GM23338 (cell line): Measurements from ENCODE around the gene TRHDE. TPM values are rescaled to one million over a fixed set of nuclear protein-coding genes. Genes with fewer than 3 reads are reported as not detected.

Experiments
- ATAC-seq: fragments of 200-7000 bp; cut with Tn5 transposase; 3 replicates; pipeline ENCODE4 v1.9.1; 2020
- DNase-seq: peaks from one replicate; pipeline ENCODE4 v3.0.0-alpha.2; 2015; ENCODE audit warnings: low spot score
- H2AFZ ChIP-seq: fragments of 200-600 bp; sonication (generic); 2 replicates; pipeline ENCODE4 v1.8.0; 2016; ENCODE audit warnings: antibody characterized with exemption, mild to moderate bottlenecking, moderate library complexity
- H3F3A ChIP-seq: fragments of 200-600 bp; sonication (generic); replicated peaks from 2 replicates; pipeline ENCODE4 v1.8.0; 2017; ENCODE audit warnings: antibody characterized with exemption, mixed run types, low read depth
- H3K27ac ChIP-seq: fragments of 200-600 bp; sonication (generic); 2 replicates; pipeline ENCODE4 v1.6.1; 2016; ENCODE audit warnings: low read depth
- H3K27me3 ChIP-seq: fragments of 200-600 bp; sonication (generic); 2 replicates; pipeline ENCODE4 v1.8.0; 2016; ENCODE audit warnings: mild to moderate bottlenecking, mixed run types, moderate library complexity; ENCODE audit not compliant: insufficient read depth
- H3K36me3 ChIP-seq: fragments of 200-600 bp; sonication (generic); 2 replicates; pipeline ENCODE4 v1.8.0; 2016; ENCODE audit warnings: mild to moderate bottlenecking; ENCODE audit not compliant: insufficient read depth
- H3K4me1 ChIP-seq: fragments of 200-600 bp; sonication (generic); 2 replicates; pipeline ENCODE4 v1.8.0; 2016; ENCODE audit warnings: mild to moderate bottlenecking, moderate library complexity; ENCODE audit not compliant: insufficient read depth
- H3K4me2 ChIP-seq: fragments of 200-600 bp; sonication (generic); 2 replicates; pipeline ENCODE4 v1.7.1; 2017; ENCODE audit warnings: mixed run types
- H3K4me3 ChIP-seq: fragments of 200-600 bp; sonication (generic); 2 replicates; pipeline ENCODE4 v1.6.1; 2016; ENCODE audit warnings: mixed run types
- H3K79me2 ChIP-seq: fragments of 200-600 bp; sonication (generic); replicated peaks from 2 replicates; pipeline ENCODE4 v1.8.0; 2017; ENCODE audit warnings: mild to moderate bottlenecking; ENCODE audit not compliant: insufficient read depth
- H3K9me2 ChIP-seq: fragments of 200-600 bp; sonication (generic); 2 replicates; pipeline ENCODE4 v1.8.0; 2017; ENCODE audit not compliant: insufficient read depth
- H4K20me1 ChIP-seq: fragments of 200-600 bp; sonication (generic); replicated peaks from 2 replicates; pipeline ENCODE4 v1.8.0; 2017; ENCODE audit warnings: mild to moderate bottlenecking; ENCODE audit not compliant: insufficient read depth
- H3K27ac Mint-ChIP-seq: 2 replicates; pipeline ENCODE4 v1.8.0; 2020; ENCODE audit warnings: inconsistent platforms, mild to moderate bottlenecking, moderate library complexity, mixed read lengths
- H3K27me3 Mint-ChIP-seq: 3 replicates; pipeline ENCODE4 v1.8.0; 2022; ENCODE audit warnings: low read depth, mild to moderate bottlenecking, moderate library complexity, mixed read lengths, inconsistent platforms; ENCODE audit not compliant: insufficient read depth, poor library complexity
- H3K36me3 Mint-ChIP-seq: 3 replicates; pipeline ENCODE4 v1.8.0; 2021; ENCODE audit warnings: low read depth, mild to moderate bottlenecking, inconsistent platforms, moderate library complexity, mixed read lengths
- H3K4me1 Mint-ChIP-seq: 3 replicates; pipeline ENCODE4 v1.8.0; 2020; ENCODE audit warnings: mild to moderate bottlenecking, inconsistent platforms, mixed read lengths
- H3K4me3 Mint-ChIP-seq: 3 replicates; pipeline ENCODE4 v1.8.0; 2021; ENCODE audit warnings: moderate library complexity, mild to moderate bottlenecking, inconsistent platforms, mixed read lengths
- H3K9me3 Mint-ChIP-seq: 3 replicates; pipeline ENCODE4 v1.8.0; 2020; ENCODE audit warnings: moderate library complexity, mild to moderate bottlenecking, inconsistent platforms, mixed read lengths
- CREB1 ChIP-seq: fragments of 250-450 bp; sonication (Bioruptor Pico); IDR thresholded peaks from 2 replicates; pipeline ENCODE4 v1.5.0; 2020; ENCODE audit warnings: low read depth, mild to moderate bottlenecking, moderate library complexity
- EZH2 ChIP-seq: fragments of 200-600 bp; sonication (generic); IDR thresholded peaks from one replicate; pipeline ENCODE4 v1.8.0; 2017; ENCODE audit warnings: antibody characterized with exemption, mild to moderate bottlenecking, low read depth; ENCODE audit not compliant: unreplicated experiment
- EZH2phosphoT487 ChIP-seq: fragments of 200-600 bp; sonication (generic); IDR thresholded peaks from one replicate; pipeline ENCODE4 v1.8.1; 2018; ENCODE audit warnings: antibody characterized with exemption; ENCODE audit not compliant: unreplicated experiment
- JUNB ChIP-seq: IDR thresholded peaks from one replicate; pipeline ENCODE4 v1.6.1; 2016; ENCODE audit warnings: antibody characterized with exemption; ENCODE audit not compliant: unreplicated experiment
- NANOG ChIP-seq: IDR thresholded peaks from 2 replicates; pipeline ENCODE4 v1.6.1; 2016; ENCODE audit warnings: antibody characterized with exemption, borderline replicate concordance
- POLR2AphosphoS5 ChIP-seq: IDR thresholded peaks from 2 replicates; pipeline ENCODE4 v1.6.1; 2016; ENCODE audit warnings: antibody characterized with exemption, low read depth
- ZNF114 ChIP-seq: fragments of 250-450 bp; sonication (Bioruptor Pico); IDR thresholded peaks from 2 replicates; pipeline ENCODE4 v1.5.0; 2020; ENCODE audit warnings: mild to moderate bottlenecking, moderate library complexity
- ZNF331 ChIP-seq: fragments of 250-450 bp; sonication (Bioruptor Pico); IDR thresholded peaks from 2 replicates; pipeline ENCODE4 v1.5.0; 2020; ENCODE audit warnings: low read depth, mild to moderate bottlenecking, moderate library complexity
- polyA plus RNA-seq: library from polyadenylated mRNA; unstranded; fragments of >200 nt; fragmentation: Nextera tagmentation; extraction: Ambion mirVana; gene quantifications from 2 replicates; pipeline ENCODE4 v1.2.1, GENCODE V29; 2016
- total RNA-seq: library from RNA; depleted of rRNA; stranded (reverse); fragments of >200 nt; shearing (Covaris generic); gene quantifications from 2 replicates; pipeline ENCODE4 v1.2.3, GENCODE V29; 2014
- TF ChIP-seq, protein P1 (sequence below): IDR thresholded peaks from 2 replicates; pipeline ENCODE4 v1.6.1; 2016; ENCODE audit warnings: antibody characterized with exemption
- TF ChIP-seq, protein P2 (sequence below), 2 experiments: fragments of 200-600 bp in 1 of 2; sonication (generic) in 1 of 2; conservative IDR thresholded peaks; 2 replicates each; pipeline versions ENCODE4 v1.5.1 to v1.6.1; 2016 to 2017; ENCODE audit warnings: antibody characterized with exemption in 2 of 2, low read depth in 2 of 2, mild to moderate bottlenecking in 2 of 2, moderate library complexity in 1 of 2
- TF ChIP-seq, protein P3 (sequence below): fragments of 250-450 bp; sonication (Bioruptor Pico); IDR thresholded peaks from 2 replicates; pipeline ENCODE4 v1.5.0; 2020; ENCODE audit warnings: mild to moderate bottlenecking, moderate library complexity

The TRHDE gene
- total and polyA plus RNA-seq, 2 experiments from 2014 or later, result 1.3 to 7.7 TPM

GRCh38 chr12:72349491-72349890, 77.3 kb downstream of the TRHDE start:
- H3K9me3 Mint-ChIP-seq, result no peaks in the 10 kb centered on the region

DNA sequence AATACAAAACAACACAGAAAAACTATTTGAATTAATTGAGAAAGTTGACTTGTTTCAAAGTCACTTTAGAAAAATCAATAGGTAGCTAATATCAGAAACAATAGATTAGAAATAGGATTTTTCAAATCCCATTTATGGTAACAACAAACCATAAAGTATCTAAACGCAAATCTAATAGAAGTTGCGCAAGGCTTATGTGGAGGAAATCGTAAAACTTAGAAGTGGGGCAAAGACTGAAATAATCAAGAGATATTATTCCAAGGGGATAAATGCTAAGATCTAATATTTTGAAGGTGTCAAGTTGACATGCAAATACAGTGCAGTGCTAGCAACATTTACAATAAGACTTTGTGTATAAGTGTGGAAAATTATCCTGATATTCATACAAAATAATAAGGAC, 87.2 kb downstream of the TRHDE start:
- no peaks in the 10 kb centered on the region for H3K27me3 Mint-ChIP-seq
- no peak for ATAC-seq
- TF ChIP-seq ZNF114 (CRISPR knock-in tag), result no peak
- no peak for TF ChIP-seq POLR2AphosphoS5
- TF ChIP-seq, protein P1, sequence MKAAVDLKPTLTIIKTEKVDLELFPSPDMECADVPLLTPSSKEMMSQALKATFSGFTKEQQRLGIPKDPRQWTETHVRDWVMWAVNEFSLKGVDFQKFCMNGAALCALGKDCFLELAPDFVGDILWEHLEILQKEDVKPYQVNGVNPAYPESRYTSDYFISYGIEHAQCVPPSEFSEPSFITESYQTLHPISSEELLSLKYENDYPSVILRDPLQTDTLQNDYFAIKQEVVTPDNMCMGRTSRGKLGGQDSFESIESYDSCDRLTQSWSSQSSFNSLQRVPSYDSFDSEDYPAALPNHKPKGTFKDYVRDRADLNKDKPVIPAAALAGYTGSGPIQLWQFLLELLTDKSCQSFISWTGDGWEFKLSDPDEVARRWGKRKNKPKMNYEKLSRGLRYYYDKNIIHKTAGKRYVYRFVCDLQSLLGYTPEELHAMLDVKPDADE, result no peak
- TF ChIP-seq, protein P2, sequence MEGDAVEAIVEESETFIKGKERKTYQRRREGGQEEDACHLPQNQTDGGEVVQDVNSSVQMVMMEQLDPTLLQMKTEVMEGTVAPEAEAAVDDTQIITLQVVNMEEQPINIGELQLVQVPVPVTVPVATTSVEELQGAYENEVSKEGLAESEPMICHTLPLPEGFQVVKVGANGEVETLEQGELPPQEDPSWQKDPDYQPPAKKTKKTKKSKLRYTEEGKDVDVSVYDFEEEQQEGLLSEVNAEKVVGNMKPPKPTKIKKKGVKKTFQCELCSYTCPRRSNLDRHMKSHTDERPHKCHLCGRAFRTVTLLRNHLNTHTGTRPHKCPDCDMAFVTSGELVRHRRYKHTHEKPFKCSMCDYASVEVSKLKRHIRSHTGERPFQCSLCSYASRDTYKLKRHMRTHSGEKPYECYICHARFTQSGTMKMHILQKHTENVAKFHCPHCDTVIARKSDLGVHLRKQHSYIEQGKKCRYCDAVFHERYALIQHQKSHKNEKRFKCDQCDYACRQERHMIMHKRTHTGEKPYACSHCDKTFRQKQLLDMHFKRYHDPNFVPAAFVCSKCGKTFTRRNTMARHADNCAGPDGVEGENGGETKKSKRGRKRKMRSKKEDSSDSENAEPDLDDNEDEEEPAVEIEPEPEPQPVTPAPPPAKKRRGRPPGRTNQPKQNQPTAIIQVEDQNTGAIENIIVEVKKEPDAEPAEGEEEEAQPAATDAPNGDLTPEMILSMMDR (conservative IDR thresholded peaks at IDR 0.05; ENCODE audit: low read depth in 2 of 2), result no peak
- TF ChIP-seq EZH2, result no peak
- no peak for TF ChIP-seq ZNF331
- TF ChIP-seq, protein P3, sequence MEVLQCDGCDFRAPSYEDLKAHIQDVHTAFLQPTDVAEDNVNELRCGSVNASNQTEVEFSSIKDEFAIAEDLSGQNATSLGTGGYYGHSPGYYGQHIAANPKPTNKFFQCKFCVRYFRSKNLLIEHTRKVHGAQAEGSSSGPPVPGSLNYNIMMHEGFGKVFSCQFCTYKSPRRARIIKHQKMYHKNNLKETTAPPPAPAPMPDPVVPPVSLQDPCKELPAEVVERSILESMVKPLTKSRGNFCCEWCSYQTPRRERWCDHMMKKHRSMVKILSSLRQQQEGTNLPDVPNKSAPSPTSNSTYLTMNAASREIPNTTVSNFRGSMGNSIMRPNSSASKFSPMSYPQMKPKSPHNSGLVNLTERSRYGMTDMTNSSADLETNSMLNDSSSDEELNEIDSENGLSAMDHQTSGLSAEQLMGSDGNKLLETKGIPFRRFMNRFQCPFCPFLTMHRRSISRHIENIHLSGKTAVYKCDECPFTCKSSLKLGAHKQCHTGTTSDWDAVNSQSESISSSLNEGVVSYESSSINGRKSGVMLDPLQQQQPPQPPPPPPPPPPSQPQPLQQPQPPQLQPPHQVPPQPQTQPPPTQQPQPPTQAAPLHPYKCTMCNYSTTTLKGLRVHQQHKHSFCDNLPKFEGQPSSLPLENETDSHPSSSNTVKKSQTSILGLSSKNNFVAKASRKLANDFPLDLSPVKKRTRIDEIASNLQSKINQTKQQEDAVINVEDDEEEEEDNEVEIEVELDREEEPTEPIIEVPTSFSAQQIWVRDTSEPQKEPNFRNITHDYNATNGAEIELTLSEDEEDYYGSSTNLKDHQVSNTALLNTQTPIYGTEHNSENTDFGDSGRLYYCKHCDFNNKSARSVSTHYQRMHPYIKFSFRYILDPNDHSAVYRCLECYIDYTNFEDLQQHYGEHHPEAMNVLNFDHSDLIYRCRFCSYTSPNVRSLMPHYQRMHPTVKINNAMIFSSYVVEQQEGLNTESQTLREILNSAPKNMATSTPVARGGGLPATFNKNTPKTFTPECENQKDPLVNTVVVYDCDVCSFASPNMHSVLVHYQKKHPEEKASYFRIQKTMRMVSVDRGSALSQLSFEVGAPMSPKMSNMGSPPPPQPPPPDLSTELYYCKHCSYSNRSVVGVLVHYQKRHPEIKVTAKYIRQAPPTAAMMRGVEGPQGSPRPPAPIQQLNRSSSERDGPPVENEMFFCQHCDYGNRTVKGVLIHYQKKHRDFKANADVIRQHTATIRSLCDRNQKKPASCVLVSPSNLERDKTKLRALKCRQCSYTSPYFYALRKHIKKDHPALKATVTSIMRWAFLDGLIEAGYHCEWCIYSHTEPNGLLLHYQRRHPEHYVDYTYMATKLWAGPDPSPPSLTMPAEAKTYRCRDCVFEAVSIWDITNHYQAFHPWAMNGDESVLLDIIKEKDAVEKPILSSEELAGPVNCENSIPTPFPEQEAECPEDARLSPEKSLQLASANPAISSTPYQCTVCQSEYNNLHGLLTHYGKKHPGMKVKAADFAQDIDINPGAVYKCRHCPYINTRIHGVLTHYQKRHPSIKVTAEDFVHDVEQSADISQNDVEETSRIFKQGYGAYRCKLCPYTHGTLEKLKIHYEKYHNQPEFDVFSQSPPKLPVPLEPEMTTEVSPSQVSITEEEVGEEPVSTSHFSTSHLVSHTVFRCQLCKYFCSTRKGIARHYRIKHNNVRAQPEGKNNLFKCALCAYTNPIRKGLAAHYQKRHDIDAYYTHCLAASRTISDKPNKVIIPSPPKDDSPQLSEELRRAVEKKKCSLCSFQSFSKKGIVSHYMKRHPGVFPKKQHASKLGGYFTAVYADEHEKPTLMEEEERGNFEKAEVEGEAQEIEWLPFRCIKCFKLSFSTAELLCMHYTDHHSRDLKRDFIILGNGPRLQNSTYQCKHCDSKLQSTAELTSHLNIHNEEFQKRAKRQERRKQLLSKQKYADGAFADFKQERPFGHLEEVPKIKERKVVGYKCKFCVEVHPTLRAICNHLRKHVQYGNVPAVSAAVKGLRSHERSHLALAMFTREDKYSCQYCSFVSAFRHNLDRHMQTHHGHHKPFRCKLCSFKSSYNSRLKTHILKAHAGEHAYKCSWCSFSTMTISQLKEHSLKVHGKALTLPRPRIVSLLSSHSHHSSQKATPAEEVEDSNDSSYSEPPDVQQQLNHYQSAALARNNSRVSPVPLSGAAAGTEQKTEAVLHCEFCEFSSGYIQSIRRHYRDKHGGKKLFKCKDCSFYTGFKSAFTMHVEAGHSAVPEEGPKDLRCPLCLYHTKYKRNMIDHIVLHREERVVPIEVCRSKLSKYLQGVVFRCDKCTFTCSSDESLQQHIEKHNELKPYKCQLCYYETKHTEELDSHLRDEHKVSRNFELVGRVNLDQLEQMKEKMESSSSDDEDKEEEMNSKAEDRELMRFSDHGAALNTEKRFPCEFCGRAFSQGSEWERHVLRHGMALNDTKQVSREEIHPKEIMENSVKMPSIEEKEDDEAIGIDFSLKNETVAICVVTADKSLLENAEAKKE (CRISPR knock-in tag), result no peak

More at GRCh38 chr12:72349491-72349890, 77.3 kb downstream of the TRHDE start:
- no peak overlapping the region for H3K4me2 ChIP-seq
- H3K4me1 Mint-ChIP-seq, result peaks cover 12% of the 10 kb centered on the region
- H3K36me3 Mint-ChIP-seq, result no peaks in the 10 kb centered on the region
- ATAC-seq (no peak), DNase-seq (no peak)
- no peaks in the 10 kb centered on the region for H3K9me2 ChIP-seq
- no peak overlapping the region for H3K27ac ChIP-seq
- H3K4me3 Mint-ChIP-seq, result no peak overlapping the region
- H3K27ac Mint-ChIP-seq, result no peak overlapping the region; the same call in 1 of the 2 replicates
- H3K4me3 ChIP-seq, result no peak overlapping the region
- no peaks in the 10 kb centered on the region for H4K20me1 ChIP-seq
- peaks cover 8% of the 10 kb centered on the region; the same call in 1 of the 2 replicates for H3K4me1 ChIP-seq
- H3K27me3 ChIP-seq, result no peaks in the 10 kb centered on the region
- TF ChIP-seq CREB1 (no peak), POLR2AphosphoS5 (no peak), JUNB (no peak), EZH2phosphoT487 (no peak), NANOG (no peak)
- TF ChIP-seq, protein P2 (conservative IDR thresholded peaks at IDR 0.05; ENCODE audit: low read depth in 2 of 2), result no peak
- no peaks in the 10 kb centered on the region for H3K79me2 ChIP-seq
- no peaks in the 10 kb centered on the region for H3K36me3 ChIP-seq
- no peaks in the 10 kb centered on the region for H3K27me3 Mint-ChIP-seq
- no peak overlapping the region for H2AFZ ChIP-seq
- H3F3A ChIP-seq, result no peaks in the 10 kb centered on the region

More for the DNA sequence above, 87.2 kb downstream of the TRHDE start:
- no peaks in the 10 kb centered on the region for H3K4me1 Mint-ChIP-seq
- no peaks in the 10 kb centered on the region for H3K36me3 Mint-ChIP-seq
- H3K9me3 Mint-ChIP-seq, result no peaks in the 10 kb centered on the region
- Histone ChIP-seq H4K20me1 (no peaks in the 10 kb centered on the region), H3K4me1 (no peaks in the 10 kb centered on the region), H3K79me2 (no peaks in the 10 kb centered on the region), H3K4me2 (no peak overlapping the region), H3F3A (no peaks in the 10 kb centered on the region), H3K27me3 (no peaks in the 10 kb centered on the region), H3K27ac (no peak overlapping the region), H3K36me3 (no peaks in the 10 kb centered on the region), H2AFZ (no peak overlapping the region), H3K9me2 (no peaks in the 10 kb centered on the region; the same call in 1 of the 2 replicates), H3K4me3 (no peak overlapping the region)
- H3K4me3 Mint-ChIP-seq, result no peak overlapping the region
- H3K27ac Mint-ChIP-seq, result no peak overlapping the region
- no peak for DNase-seq
